Measurements from ENCODE around the gene SLFN14.

- no peak for TF ChIP-seq CTCF (conservative IDR thresholded peaks at IDR 0.05)
- TF ChIP-seq ZFX (IDR thresholded peaks at IDR 0.05) = no peak
Measured at GRCh38 chr17:35569405-35569804, 8.8 kb upstream of the SLFN14 start.

All from C4-2B (cell line).